ENCODE data around the gene TBL1X. TPM values are rescaled to one million over a fixed set of nuclear protein-coding genes. Genes with fewer than 3 reads are reported as not detected.

The TBL1X gene
- total RNA-seq, 1 donor from 2014 or later, result 21.4 TPM

- no peaks in the 10 kb centered on the region for H3K36me3 Mint-ChIP-seq (ENCODE audit: low read depth)
- peaks cover 12% of the 10 kb centered on the region for H3K9me3 Mint-ChIP-seq (ENCODE audit: low read depth)
- peaks cover 3% of the 10 kb centered on the region for H3K4me1 Mint-ChIP-seq (ENCODE audit: low read depth)
- no peaks in the 10 kb centered on the region for H3K27me3 Mint-ChIP-seq (ENCODE audit: low read depth)
- DNase-seq (ENCODE audit: low spot score), result no peak
- no peak overlapping the region for H3K27ac Mint-ChIP-seq (ENCODE audit: unreplicated experiment)
- no peak for TF ChIP-seq CTCF (IDR thresholded peaks at IDR 0.05)
- H3K4me3 Mint-ChIP-seq (ENCODE audit: unreplicated experiment), result no peak overlapping the region
Measured at GRCh38 chrX:9635803-9636202, 170.9 kb downstream of the TBL1X start.

- no peak for TF ChIP-seq CTCF (IDR thresholded peaks at IDR 0.05)
- Mint-ChIP-seq H3K27ac (ENCODE audit: unreplicated experiment) (no peak overlapping the region), H3K9me3 (ENCODE audit: low read depth) (peaks cover 16% of the 10 kb centered on the region), H3K4me3 (ENCODE audit: unreplicated experiment) (no peak overlapping the region), H3K36me3 (ENCODE audit: low read depth) (no peaks in the 10 kb centered on the region), H3K4me1 (ENCODE audit: low read depth) (no peaks in the 10 kb centered on the region), H3K27me3 (ENCODE audit: low read depth) (no peaks in the 10 kb centered on the region)
- DNase-seq (ENCODE audit: low spot score), result no peak
Measured at GRCh38 chrX:9638871-9639270, 174.0 kb downstream of the TBL1X start.

DNA sequence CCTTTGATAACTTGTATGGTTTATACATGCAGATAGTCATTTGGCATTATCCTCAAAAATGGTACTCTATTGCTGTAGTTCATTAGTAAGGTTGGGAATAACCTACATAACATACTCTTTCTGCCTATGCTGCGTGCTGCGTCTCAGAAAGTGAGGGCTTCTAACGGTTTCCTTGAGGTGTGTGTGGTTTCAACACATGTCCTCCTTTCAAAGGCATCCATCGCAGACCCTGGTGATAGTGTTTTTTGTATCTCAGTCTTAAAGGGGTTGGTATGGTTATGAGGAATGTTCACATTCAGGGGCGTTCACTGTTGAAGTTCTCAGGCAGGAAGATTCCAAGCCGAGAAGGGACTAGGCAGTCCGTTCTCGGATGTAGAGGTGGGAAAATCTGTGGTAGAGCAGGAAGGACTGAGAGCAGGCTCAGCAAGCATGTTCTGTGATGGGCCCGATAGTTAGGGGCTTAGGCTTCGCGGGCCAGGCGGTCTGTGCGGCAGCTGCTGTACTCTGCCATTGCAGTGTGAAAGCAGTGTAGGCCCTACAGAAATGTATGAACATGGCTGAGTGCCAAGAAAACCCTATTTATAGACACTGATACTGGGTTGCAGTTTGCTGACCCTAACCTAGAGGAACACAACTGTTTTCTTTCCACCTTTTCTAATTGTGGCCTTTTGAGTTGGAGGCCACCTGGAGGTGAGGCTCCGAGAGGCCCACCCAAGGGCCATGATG is 177.6 kb downstream of the TBL1X start:
- no peak for DNase-seq (ENCODE audit: low spot score)
- Mint-ChIP-seq H3K27ac (ENCODE audit: unreplicated experiment) (no peak overlapping the region), H3K27me3 (ENCODE audit: low read depth) (no peaks in the 10 kb centered on the region), H3K36me3 (ENCODE audit: low read depth) (no peaks in the 10 kb centered on the region), H3K4me3 (ENCODE audit: unreplicated experiment) (no peak overlapping the region), H3K9me3 (ENCODE audit: low read depth) (peaks cover 9% of the 10 kb centered on the region), H3K4me1 (ENCODE audit: low read depth) (no peaks in the 10 kb centered on the region)
- TF ChIP-seq CTCF (IDR thresholded peaks at IDR 0.05), result no peak

DNA sequence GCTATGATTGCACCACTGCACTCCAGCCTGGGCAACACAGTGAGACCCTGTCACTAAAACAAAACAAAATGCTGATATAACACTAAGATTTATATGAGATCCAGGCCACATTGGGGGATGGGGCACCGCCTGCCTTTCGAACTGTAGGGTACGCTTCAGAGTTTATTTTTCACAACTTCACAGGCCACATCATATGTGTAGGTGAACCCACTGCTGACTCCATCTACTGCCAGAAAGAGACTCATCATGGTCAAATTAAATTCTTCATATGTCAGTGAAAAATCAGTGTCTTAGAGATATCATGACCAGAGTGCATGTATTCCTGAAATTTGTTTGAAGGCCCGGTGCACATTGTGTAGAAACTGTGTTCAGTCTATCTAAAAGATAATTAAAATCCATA is 178.9 kb downstream of the TBL1X start:
- Mint-ChIP-seq H3K4me3 (ENCODE audit: unreplicated experiment) (no peak overlapping the region), H3K4me1 (ENCODE audit: low read depth) (no peaks in the 10 kb centered on the region), H3K36me3 (ENCODE audit: low read depth) (no peaks in the 10 kb centered on the region), H3K27ac (ENCODE audit: unreplicated experiment) (no peak overlapping the region), H3K27me3 (ENCODE audit: low read depth) (no peaks in the 10 kb centered on the region), H3K9me3 (ENCODE audit: low read depth) (peaks cover 8% of the 10 kb centered on the region)
- TF ChIP-seq CTCF (IDR thresholded peaks at IDR 0.05), result no peak
- no peak for DNase-seq (ENCODE audit: low spot score)

DNA sequence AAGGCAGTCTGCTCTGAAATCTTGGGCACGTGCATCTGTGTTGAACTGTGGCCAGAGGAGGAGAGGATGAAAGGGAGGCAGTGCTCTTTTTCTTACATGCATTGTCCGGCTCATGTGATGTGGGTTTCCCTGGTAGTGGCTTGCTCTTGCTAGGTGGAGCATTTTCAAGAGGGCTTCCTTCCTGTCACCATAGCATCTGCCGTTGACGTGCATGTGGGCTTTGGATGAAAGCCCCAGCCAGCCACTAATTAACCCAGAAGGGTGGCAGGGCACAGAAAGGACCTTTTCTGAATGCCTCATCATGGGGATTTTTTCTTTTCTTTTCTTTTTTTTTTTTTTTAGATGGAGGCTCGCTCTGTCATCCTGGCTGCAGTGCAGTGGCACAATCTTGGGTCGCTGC is 179.5 kb downstream of the TBL1X start:
- no peak for TF ChIP-seq CTCF (IDR thresholded peaks at IDR 0.05)
- no peak for DNase-seq (ENCODE audit: low spot score)
- no peaks in the 10 kb centered on the region for H3K27me3 Mint-ChIP-seq (ENCODE audit: low read depth)
- no peaks in the 10 kb centered on the region for H3K4me1 Mint-ChIP-seq (ENCODE audit: low read depth)
- no peak overlapping the region for H3K4me3 Mint-ChIP-seq (ENCODE audit: unreplicated experiment)
- no peak overlapping the region for H3K27ac Mint-ChIP-seq (ENCODE audit: unreplicated experiment)
- no peaks in the 10 kb centered on the region for H3K36me3 Mint-ChIP-seq (ENCODE audit: low read depth)
- peaks cover 8% of the 10 kb centered on the region for H3K9me3 Mint-ChIP-seq (ENCODE audit: low read depth)

Data from chondrocyte (in vitro differentiated cells).